ENCODE results near the gene LRRTM4. TPM values are rescaled to one million over a fixed set of nuclear protein-coding genes. Genes with fewer than 3 reads are reported as not detected.

LRRTM4 gene
- total and polyA plus RNA-seq, 10 of the 15 experiments (the other 5 are each of a cell fraction or from before 2014, with no cell fraction given): 0.01 to 1.0 TPM; not detected in 8

GRCh38 chr2:77309725-77310124 lies 212.5 kb downstream of the LRRTM4 start:
- CTCF ChIA-PET: no interaction called here
- BruUV-seq (replicated peaks): no TSS peak
- Histone ChIP-seq H3K9me3 (replicated peaks; ENCODE audit: control insufficient read depth, insufficient read depth, low read length) (no peaks in the 10 kb centered on the region), H4K20me1 (ENCODE audit: control insufficient read depth, insufficient read depth) (no peaks in the 10 kb centered on the region), H3K4me3 (no peak overlapping the region), H3K4me2 (ENCODE audit: control insufficient read depth, insufficient read depth) (no peak overlapping the region), H3K36me3 (ENCODE audit: control insufficient read depth in 2 of 2, insufficient read depth in 2 of 2, low read length in 1 of 2) (no peaks in the 10 kb centered on the region), H3K27ac (ENCODE audit: control insufficient read depth, insufficient read depth) (no peak overlapping the region), H3K79me2 (ENCODE audit: control insufficient read depth, insufficient read depth, low read length) (no peaks in the 10 kb centered on the region), H3K9ac (ENCODE audit: control insufficient read depth, insufficient read depth, low read length) (no peak overlapping the region), H3K27me3 (replicated peaks in 1 of 2; ENCODE audit: control insufficient read depth in 2 of 2, insufficient read depth in 2 of 2, low read length in 1 of 2) (no peaks in the 10 kb centered on the region), H2AFZ (ENCODE audit: control insufficient read depth, low read depth, low read length) (no peak overlapping the region), H3K4me1 (ENCODE audit: control insufficient read depth, insufficient read depth, low read length) (no peaks in the 10 kb centered on the region)
- intact Hi-C loops (cut with micrococcal nuclease; ENCODE audit: unreplicated experiment): no loop called here
- no peak for ATAC-seq
- FAIRE-seq: no peak
- DNase-seq (ENCODE audit: low read depth, low spot score): no peak
- RAD21 ChIA-PET (ENCODE audit: unreplicated experiment): no interaction called here
- TF ChIP-seq NFIC (IDR thresholded peaks at IDR 0.05; ENCODE audit: low read depth, low read length): no peak
- peak; percentile 71 for TF ChIP-seq ZBTB40 (IDR thresholded peaks at IDR 0.05; ENCODE audit: borderline replicate concordance)
- 0% methylated on average over 2 of the region's 2 CpGs for WGBS (ENCODE audit: insufficient coverage, insufficient replicate concordance, low lambda C conversion rate, missing lambda C conversion rate)
- SMC1A ChIA-PET (ENCODE audit: uncharacterized antibody, unreplicated experiment): no interaction called here
- in situ Hi-C loops (cut with MboI): no loop called here
- POLR2A ChIA-PET: no interaction called here

GRCh38 chr2:77301441-77301840 lies 220.7 kb downstream of the LRRTM4 start:
- H3K9ac ChIP-seq (ENCODE audit: control insufficient read depth, insufficient read depth, low read length): no peak overlapping the region
- H3K4me3 ChIP-seq: no peak overlapping the region
- in situ Hi-C loops (cut with MboI) (no loop called here), intact Hi-C loops (cut with micrococcal nuclease; ENCODE audit: unreplicated experiment) (no loop called here)
- H3K27me3 ChIP-seq (replicated peaks in 1 of 2; ENCODE audit: control insufficient read depth in 2 of 2, insufficient read depth in 2 of 2, low read length in 1 of 2): no peaks in the 10 kb centered on the region
- H3K4me1 ChIP-seq (ENCODE audit: control insufficient read depth, insufficient read depth, low read length): no peaks in the 10 kb centered on the region
- H3K27ac ChIP-seq (ENCODE audit: control insufficient read depth, insufficient read depth): no peak overlapping the region
- DNase-seq (ENCODE audit: low read depth, low spot score) (no peak), ATAC-seq (no peak), FAIRE-seq (no peak)
- no peaks in the 10 kb centered on the region for H3K9me3 ChIP-seq (replicated peaks; ENCODE audit: control insufficient read depth, insufficient read depth, low read length)
- RAD21 ChIA-PET (ENCODE audit: unreplicated experiment): no interaction called here
- WGBS (ENCODE audit: insufficient coverage, insufficient replicate concordance, low lambda C conversion rate, missing lambda C conversion rate): 3% methylated on average over 1 of the region's 1 CpG
- no peaks in the 10 kb centered on the region for H3K36me3 ChIP-seq (ENCODE audit: control insufficient read depth in 2 of 2, insufficient read depth in 2 of 2, low read length in 1 of 2)
- no peaks in the 10 kb centered on the region for H4K20me1 ChIP-seq (ENCODE audit: control insufficient read depth, insufficient read depth)
- H2AFZ ChIP-seq (ENCODE audit: control insufficient read depth, low read depth, low read length): no peak overlapping the region
- POLR2A ChIA-PET: no interaction called here
- H3K4me2 ChIP-seq (ENCODE audit: control insufficient read depth, insufficient read depth): no peak overlapping the region
- H3K79me2 ChIP-seq (ENCODE audit: control insufficient read depth, insufficient read depth, low read length): no peaks in the 10 kb centered on the region
- no TSS peak for BruUV-seq (replicated peaks)
- CTCF ChIA-PET: no interaction called here
- SMC1A ChIA-PET (ENCODE audit: uncharacterized antibody, unreplicated experiment): no interaction called here
- TF ChIP-seq CEBPB (IDR thresholded peaks at IDR 0.05; ENCODE audit: borderline replicate concordance in 1 of 2, low read depth in 2 of 2, low read length in 2 of 2): no peak
- no peak for TF ChIP-seq EP300 (IDR thresholded peaks at IDR 0.05; ENCODE audit: borderline replicate concordance in 1 of 2, control insufficient read depth in 1 of 2, low read depth in 2 of 2, low read length in 2 of 2)
- no peak for TF ChIP-seq MTA2 (IDR thresholded peaks at IDR 0.05; ENCODE audit: low read depth)
- no peak for TF ChIP-seq ZNF592 (IDR thresholded peaks at IDR 0.05)
- no peak for TF ChIP-seq MYC (IDR thresholded peaks at IDR 0.05; ENCODE audit: insufficient read depth, insufficient read length, insufficient replicate concordance, low read length, severe bottlenecking)
- TF ChIP-seq IRF4 (IDR thresholded peaks at IDR 0.05; ENCODE audit: low read depth, low read length): no peak

Data from GM12878 (cell line).